Testis (tissue), 2 donors: Measurements from ENCODE around the gene OR4F15.

Source experiments
- CTCF ChIP-seq, 3 experiments: fragments of 450-650 bp in 2 of 3; fragments of 200-600 bp in 1 of 3; sonication (generic) in 1 of 3; IDR thresholded peaks; one replicate each; pipeline ENCODE4 v1.5.1; 2016 to 2019; ENCODE audit warnings: antibody characterized with exemption in 3 of 3, mild to moderate bottlenecking in 2 of 3, moderate library complexity in 1 of 3
- POLR2A ChIP-seq: fragments of 450-650 bp; IDR thresholded peaks from one replicate; pipeline ENCODE4 v1.6.1; 2017; ENCODE audit warnings: antibody characterized with exemption, mild to moderate bottlenecking, moderate library complexity

GRCh38 chr15:101804941-101805340 is 7.1 kb upstream of the OR4F15 start:
- TF ChIP-seq CTCF (IDR thresholded peaks at IDR 0.05) (no peak), POLR2A (no peak)
